H9 (cell line): Measurements from ENCODE around the gene DIPK1B. TPM values are rescaled to one million over a fixed set of nuclear protein-coding genes. Genes with fewer than 3 reads are reported as not detected.

Experiments
- DNase-seq: peaks from one replicate; pipeline ENCODE4 v3.0.0-alpha.2; 2017
- H2AFZ ChIP-seq: one replicate; pipeline ENCODE4 v1.6.1; 2013; ENCODE audit warnings: mild to moderate bottlenecking, low read length, control low read depth, moderate library complexity
- H2AK5ac ChIP-seq: 2 replicates; pipeline ENCODE4 v1.6.1; 2013; ENCODE audit warnings: low read length, control low read depth, mixed read lengths; ENCODE audit not compliant: insufficient read length
- H2BK120ac ChIP-seq: one replicate; pipeline ENCODE4 v1.6.1; 2013; ENCODE audit warnings: low read depth, mild to moderate bottlenecking, low read length, control low read depth, inconsistent platforms; ENCODE audit not compliant: poor library complexity, severe bottlenecking
- H2BK12ac ChIP-seq: 2 replicates; pipeline ENCODE4 v1.6.1; 2013; ENCODE audit warnings: low read length, control low read depth, mixed read lengths, low read depth; ENCODE audit not compliant: insufficient read length
- H2BK15ac ChIP-seq: 2 replicates; pipeline ENCODE4 v1.6.1; 2013; ENCODE audit warnings: low read depth, low read length, control low read depth
- H2BK20ac ChIP-seq: one replicate; pipeline ENCODE4 v1.6.1; 2013; ENCODE audit warnings: low read depth, mild to moderate bottlenecking, low read length, control low read depth, inconsistent platforms; ENCODE audit not compliant: poor library complexity, severe bottlenecking
- H2BK5ac ChIP-seq: 2 replicates; pipeline ENCODE4 v1.6.1; 2013; ENCODE audit warnings: low read length, control low read depth, mixed read lengths; ENCODE audit not compliant: insufficient read length
- H3K14ac ChIP-seq: 2 replicates; pipeline ENCODE4 v1.6.1; 2013; ENCODE audit warnings: low read length, control low read depth; ENCODE audit not compliant: insufficient read depth
- H3K18ac ChIP-seq: 2 replicates; pipeline ENCODE4 v1.6.1; 2013; ENCODE audit warnings: low read depth, mild to moderate bottlenecking, mixed read lengths, low read length, control low read depth; ENCODE audit not compliant: insufficient read length
- H3K23ac ChIP-seq: 2 replicates; pipeline ENCODE4 v1.6.1; 2013; ENCODE audit warnings: low read length, control low read depth, mixed read lengths, low read depth; ENCODE audit not compliant: insufficient read length
- H3K23me2 ChIP-seq: 2 replicates; pipeline ENCODE4 v1.6.1; 2013; ENCODE audit warnings: low read depth, mild to moderate bottlenecking, mixed read lengths, low read length, control low read depth; ENCODE audit not compliant: insufficient read length, poor library complexity, severe bottlenecking
- H3K27ac ChIP-seq: 2 replicates; pipeline ENCODE4 v1.5.1; 2013; ENCODE audit warnings: low read length, control low read depth, mixed read lengths, low read depth; ENCODE audit not compliant: insufficient read length
- H3K27me3 ChIP-seq: 2 replicates; pipeline ENCODE4 v1.6.1; 2013; ENCODE audit warnings: low read length, control low read depth, inconsistent platforms; ENCODE audit not compliant: insufficient read depth
- H3K4ac ChIP-seq: 2 replicates; pipeline ENCODE4 v1.6.1; 2013; ENCODE audit warnings: low read depth, mild to moderate bottlenecking, control low read depth, inconsistent platforms, low read length, moderate library complexity
- H3K4me1 ChIP-seq: 2 replicates; pipeline ENCODE4 v1.6.1; 2013; ENCODE audit warnings: low read length, control low read depth, inconsistent platforms; ENCODE audit not compliant: insufficient read depth
- H3K4me2 ChIP-seq: 2 replicates; pipeline ENCODE4 v1.6.1; 2013; ENCODE audit warnings: low read length, control low read depth, mixed read lengths; ENCODE audit not compliant: insufficient read length, insufficient read depth
- H3K56ac ChIP-seq: 2 replicates; pipeline ENCODE4 v1.6.1; 2013; ENCODE audit warnings: low read depth, mild to moderate bottlenecking, mixed read lengths, low read length, control low read depth; ENCODE audit not compliant: insufficient read length
- H3K79me1 ChIP-seq: 2 replicates; pipeline ENCODE4 v1.6.1; 2013; ENCODE audit warnings: low read depth, mild to moderate bottlenecking, moderate library complexity, low read length, control low read depth, inconsistent platforms; ENCODE audit not compliant: insufficient read depth, poor library complexity, severe bottlenecking
- H3K79me2 ChIP-seq: 2 replicates; pipeline ENCODE4 v1.6.1; 2013; ENCODE audit warnings: low read length, control low read depth, inconsistent platforms; ENCODE audit not compliant: insufficient read depth
- H3K9ac ChIP-seq: 2 replicates; pipeline ENCODE4 v1.6.1; 2013; ENCODE audit warnings: low read length, control low read depth, mixed read lengths; ENCODE audit not compliant: insufficient read length; ENCODE audit errors: extremely low read depth
- H3K9me3 ChIP-seq: one replicate; pipeline ENCODE4 v1.6.1; 2013; ENCODE audit warnings: low read depth, low read length, inconsistent platforms; ENCODE audit not compliant: control insufficient read depth
- H3T11ph ChIP-seq: one replicate; pipeline ENCODE4 v1.6.1; 2013; ENCODE audit warnings: mild to moderate bottlenecking, low read length, control low read depth, inconsistent platforms
- H4K20me1 ChIP-seq: one replicate; pipeline ENCODE4 v1.6.1; 2013; ENCODE audit not compliant: control insufficient read depth, insufficient read length, insufficient read depth
- H4K5ac ChIP-seq: 2 replicates; pipeline ENCODE4 v1.6.1; 2013; ENCODE audit warnings: low read depth, mild to moderate bottlenecking, mixed read lengths, low read length, control low read depth; ENCODE audit not compliant: insufficient read length
- H4K8ac ChIP-seq: replicated peaks from 2 replicates; pipeline ENCODE4 v1.6.1; 2013; ENCODE audit warnings: low read length, control low read depth, mixed read lengths, low read depth; ENCODE audit not compliant: insufficient read length
- H4K91ac ChIP-seq: 2 replicates; pipeline ENCODE4 v1.6.1; 2013; ENCODE audit warnings: low read depth, mild to moderate bottlenecking, moderate library complexity, mixed read lengths, low read length, control low read depth; ENCODE audit not compliant: insufficient read length
- H3K27ac Mint-ChIP-seq, 3 experiments: 2 replicates in 2 of 3; 3 replicates in 1 of 3; pipeline ENCODE4 v1.8.0; 2020 to 2021; ENCODE audit warnings: mixed read lengths in 3 of 3, mild to moderate bottlenecking in 1 of 3, moderate library complexity in 1 of 3
- H3K27me3 Mint-ChIP-seq: 2 replicates; pipeline ENCODE4 v1.8.0; 2021; ENCODE audit warnings: low read depth, mild to moderate bottlenecking, moderate library complexity, mixed read lengths
- H3K36me3 Mint-ChIP-seq, 3 experiments: 2 replicates in 2 of 3; 3 replicates in 1 of 3; pipeline ENCODE4 v1.8.0; 2020 to 2021; ENCODE audit warnings: low read depth in 3 of 3, mixed read lengths in 3 of 3; ENCODE audit not compliant: insufficient read depth in 1 of 3
- H3K4me1 Mint-ChIP-seq, 2 experiments: 2 replicates each; pipeline ENCODE4 v1.8.0; 2020; ENCODE audit warnings: mixed read lengths in 2 of 2
- H3K4me3 Mint-ChIP-seq, 2 experiments: 2 replicates in 1 of 2; 3 replicates in 1 of 2; pipeline ENCODE4 v1.8.0; 2020 to 2021; ENCODE audit warnings: mild to moderate bottlenecking in 2 of 2, mixed read lengths in 2 of 2, moderate library complexity in 1 of 2
- H3K9me3 Mint-ChIP-seq, 2 experiments: 2 replicates in 1 of 2; 3 replicates in 1 of 2; pipeline ENCODE4 v1.8.0; 2020; ENCODE audit warnings: mild to moderate bottlenecking in 2 of 2, mixed read lengths in 2 of 2, moderate library complexity in 1 of 2
- WGBS: extraction: QIAGEN DNeasy Blood & Tissue Kit; methylation state at CpG from one replicate; pipeline ENCODE4 v1.1.7; 2013; ENCODE audit warnings: missing lambda C conversion rate, low lambda C conversion rate, mixed read lengths; ENCODE audit not compliant: insufficient read length; ENCODE audit errors: extremely low coverage; 5-methylcytosine and 5-hydroxymethylcytosine counted together
- total RNA-seq: library from RNA; stranded (reverse); gene quantifications from 2 replicates; pipeline ENCODE4 v1.2.1, GENCODE V29; 2021
- TF ChIP-seq, protein P1 (sequence below): fragments of 200-600 bp; sonication (generic); conservative IDR thresholded peaks from 3 replicates; pipeline ENCODE4 v1.8.0; 2021; ENCODE audit warnings: antibody characterized with exemption, mild to moderate bottlenecking

The DIPK1B gene
- total RNA-seq, 1 experiment from 2014 or later = 40.3 TPM

DNA sequence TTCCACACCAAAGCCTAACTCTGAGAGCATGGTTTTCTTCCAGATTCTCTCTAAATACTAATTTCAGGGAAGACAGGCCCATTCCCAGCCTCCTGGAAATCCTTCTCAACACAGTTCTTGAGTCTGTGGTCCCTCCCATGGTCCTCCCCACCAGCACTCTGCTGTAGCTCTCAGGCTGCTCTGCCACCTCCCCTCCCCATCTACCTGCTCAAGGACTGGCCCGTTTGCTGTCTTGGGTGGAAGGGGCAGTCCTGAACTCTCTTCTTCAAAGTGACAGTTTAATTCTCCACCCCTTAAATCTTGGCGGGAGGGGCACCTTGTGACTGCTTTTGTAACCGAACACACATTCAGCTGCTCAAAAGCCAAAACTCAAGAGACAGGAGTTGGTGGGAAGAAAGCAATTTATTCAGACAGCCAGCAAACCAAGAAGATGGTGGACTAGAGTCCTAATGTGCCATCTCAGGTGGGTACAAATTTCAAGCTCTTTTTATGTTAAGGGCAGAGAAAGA lies 59.6 kb downstream of the DIPK1B start:
- no peak overlapping the region for H4K5ac ChIP-seq
- H3K56ac ChIP-seq = no peak overlapping the region
- no peak overlapping the region for H4K91ac ChIP-seq
- no CpG with 5 or more reads among the region's 3 CpGs for WGBS
- TF ChIP-seq, protein P1, sequence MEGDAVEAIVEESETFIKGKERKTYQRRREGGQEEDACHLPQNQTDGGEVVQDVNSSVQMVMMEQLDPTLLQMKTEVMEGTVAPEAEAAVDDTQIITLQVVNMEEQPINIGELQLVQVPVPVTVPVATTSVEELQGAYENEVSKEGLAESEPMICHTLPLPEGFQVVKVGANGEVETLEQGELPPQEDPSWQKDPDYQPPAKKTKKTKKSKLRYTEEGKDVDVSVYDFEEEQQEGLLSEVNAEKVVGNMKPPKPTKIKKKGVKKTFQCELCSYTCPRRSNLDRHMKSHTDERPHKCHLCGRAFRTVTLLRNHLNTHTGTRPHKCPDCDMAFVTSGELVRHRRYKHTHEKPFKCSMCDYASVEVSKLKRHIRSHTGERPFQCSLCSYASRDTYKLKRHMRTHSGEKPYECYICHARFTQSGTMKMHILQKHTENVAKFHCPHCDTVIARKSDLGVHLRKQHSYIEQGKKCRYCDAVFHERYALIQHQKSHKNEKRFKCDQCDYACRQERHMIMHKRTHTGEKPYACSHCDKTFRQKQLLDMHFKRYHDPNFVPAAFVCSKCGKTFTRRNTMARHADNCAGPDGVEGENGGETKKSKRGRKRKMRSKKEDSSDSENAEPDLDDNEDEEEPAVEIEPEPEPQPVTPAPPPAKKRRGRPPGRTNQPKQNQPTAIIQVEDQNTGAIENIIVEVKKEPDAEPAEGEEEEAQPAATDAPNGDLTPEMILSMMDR = no peak
- no peak overlapping the region for H2AK5ac ChIP-seq
- H3K4ac ChIP-seq = no peak overlapping the region
- no peaks in the 10 kb centered on the region for H3K4me1 ChIP-seq
- no peak for DNase-seq
- H2BK15ac ChIP-seq = no peak overlapping the region
- H2BK12ac ChIP-seq = no peak overlapping the region
- H2AFZ ChIP-seq = no peak overlapping the region
- no peak overlapping the region for H3K27ac ChIP-seq
- H3T11ph ChIP-seq = no peak overlapping the region
- H3K14ac ChIP-seq = no peak overlapping the region
- H3K18ac ChIP-seq = no peak overlapping the region
- H4K8ac ChIP-seq = no peak overlapping the region
- no peaks in the 10 kb centered on the region for H3K79me2 ChIP-seq
- Mint-ChIP-seq H3K9me3 (peaks cover 14 to 15% of the 10 kb centered on the region in 2 experiments), H3K27ac (no peak overlapping the region), H3K36me3 (peaks cover 7 to 12% (median 11%) of the 10 kb centered on the region in 3 experiments), H3K4me1 (peaks cover 6 to 9% of the 10 kb centered on the region in 2 experiments), H3K27me3 (peaks cover 34% of the 10 kb centered on the region), H3K4me3 (no peak overlapping the region)
- no peaks in the 10 kb centered on the region for H3K23me2 ChIP-seq
- no peaks in the 10 kb centered on the region for H3K9me3 ChIP-seq
- H3K23ac ChIP-seq = no peak overlapping the region
- H2BK20ac ChIP-seq = no peak overlapping the region
- no peaks in the 10 kb centered on the region for H3K27me3 ChIP-seq
- H4K20me1 ChIP-seq = no peaks in the 10 kb centered on the region
- no peaks in the 10 kb centered on the region for H3K79me1 ChIP-seq
- H3K9ac ChIP-seq = no peak overlapping the region
- H2BK120ac ChIP-seq = no peak overlapping the region
- H2BK5ac ChIP-seq = no peak overlapping the region
- H3K4me2 ChIP-seq = no peak overlapping the region
